Measurements from ENCODE around the gene TSPAN19.

- TF ChIP-seq CTCF (tag by site-specific recombination; IDR thresholded peaks at IDR 0.05): no peak
- TF ChIP-seq YY1 (tag by site-specific recombination; IDR thresholded peaks at IDR 0.05): no peak
- no peak for TF ChIP-seq GLIS2 (tag by site-specific recombination; IDR thresholded peaks at IDR 0.05)
- TF ChIP-seq ZNF146 (tag by site-specific recombination; IDR thresholded peaks at IDR 0.05): no peak
- TF ChIP-seq ZFP3 (tag by site-specific recombination; IDR thresholded peaks at IDR 0.05; ENCODE audit: low read depth): no peak
- no peak for TF ChIP-seq OVOL3 (tag by site-specific recombination; IDR thresholded peaks at IDR 0.05)
- no peak for TF ChIP-seq ZNF121 (tag by site-specific recombination; IDR thresholded peaks at IDR 0.05)
- no peak for TF ChIP-seq ZIC2 (tag by site-specific recombination; IDR thresholded peaks at IDR 0.05)
- no peak for TF ChIP-seq ZNF148 (tag by site-specific recombination; IDR thresholded peaks at IDR 0.05; ENCODE audit: borderline replicate concordance)
- TF ChIP-seq ZBTB48 (tag by site-specific recombination; IDR thresholded peaks at IDR 0.05): no peak
- no peak for TF ChIP-seq ZBTB7A (tag by site-specific recombination; IDR thresholded peaks at IDR 0.05; ENCODE audit: low read depth)
- no peak for TF ChIP-seq SP2 (tag by site-specific recombination; IDR thresholded peaks at IDR 0.05)
- TF ChIP-seq ZNF501 (tag by site-specific recombination; IDR thresholded peaks at IDR 0.05): no peak
- TF ChIP-seq ZNF596 (tag by site-specific recombination; IDR thresholded peaks at IDR 0.05): no peak
Measured at GRCh38 chr12:85085066-85085465, 49.0 kb upstream of the TSPAN19 start.
